Stimulated activated CD4-positive, alpha-beta T cell treated with anti-CD3 and anti-CD28 coated beads, TNF-alpha, amount 100 ng/mL, for 48 hours (primary cell): ENCODE results near the gene GATAD2A.

Experiments
- DNase-seq, 3 donors: peaks; one replicate each; pipeline ENCODE4 v3.0.0-alpha.2; 2020; ENCODE audit warnings: low read depth in 3 of 3

GATAD2A gene

GRCh38 chr19:19421299-19421696 lies 15.8 kb downstream of the GATAD2A start:
- no peak for DNase-seq

- DNase-seq: no peak
Measured at GRCh38 chr19:19422156-19422555, 16.7 kb downstream of the GATAD2A start.

GRCh38 chr19:19423322-19423721 lies 17.8 kb downstream of the GATAD2A start:
- DNase-seq: no peak

- no peak for DNase-seq
Measured at GRCh38 chr19:19425170-19425875, 19.8 kb downstream of the GATAD2A start.

- DNase-seq: no peak
Measured at GRCh38 chr19:19426216-19426615, 20.7 kb downstream of the GATAD2A start.

- DNase-seq: no peak
Measured at GRCh38 chr19:19426799-19427198, 21.3 kb downstream of the GATAD2A start.

- DNase-seq: no peak
Measured at GRCh38 chr19:19427302-19427701, 21.8 kb downstream of the GATAD2A start.

- no peak for DNase-seq
Measured at GRCh38 chr19:19427944-19428343, 22.5 kb downstream of the GATAD2A start.

- DNase-seq: no peak
Measured at GRCh38 chr19:19428746-19429145, 23.3 kb downstream of the GATAD2A start.

- DNase-seq: no peak
Measured at GRCh38 chr19:19429361-19429760, 23.9 kb downstream of the GATAD2A start.

GRCh38 chr19:19432732-19433131 lies 27.3 kb downstream of the GATAD2A start:
- no peak for DNase-seq

- no peak for DNase-seq
Measured at GRCh38 chr19:19433666-19434213, 28.3 kb downstream of the GATAD2A start.

- DNase-seq: no peak
Measured at GRCh38 chr19:19434483-19435045, 29.1 kb downstream of the GATAD2A start.

- DNase-seq: no peak
Measured at GRCh38 chr19:19436137-19436691, 30.7 kb downstream of the GATAD2A start.

- DNase-seq: no peak
Measured at GRCh38 chr19:19438366-19439175, 33.1 kb downstream of the GATAD2A start.

- DNase-seq: no peak
Measured at GRCh38 chr19:19439176-19439482, 33.7 kb downstream of the GATAD2A start.

GRCh38 chr19:19443283-19443682 lies 37.8 kb downstream of the GATAD2A start:
- no peak for DNase-seq

- DNase-seq: no peak
Measured at GRCh38 chr19:19443902-19444680, 38.6 kb downstream of the GATAD2A start.

GRCh38 chr19:19444681-19445155 lies 39.2 kb downstream of the GATAD2A start:
- no peak for DNase-seq

- DNase-seq: no peak
Measured at GRCh38 chr19:19445288-19445687, 39.8 kb downstream of the GATAD2A start.

GRCh38 chr19:19445911-19446361 lies 40.5 kb downstream of the GATAD2A start:
- DNase-seq: no peak
